AG04449 (cell line): ENCODE results near the gene CCL5.

Source experiments
- CTCF ChIA-PET: fragments of 350-600 bp; formaldehyde crosslinking; extraction: SDS; loops from one replicate; lab custom pipeline; 2021; ENCODE audit warnings: antibody characterized with exemption; lab: Yijun Ruan, JAX
- POLR2A ChIA-PET: fragments of 400-600, 350-600 bp; formaldehyde crosslinking; extraction: SDS; loops from one replicate; lab custom pipeline; 2020; ENCODE audit warnings: antibody characterized with exemption, inconsistent platforms; lab: Yijun Ruan, JAX
- DNase-seq: peaks from one replicate; pipeline ENCODE4 v3.0.0-alpha.2; 2010; ENCODE audit warnings: low read depth, low spot score
- H3K4me3 ChIP-seq: 2 replicates; pipeline ENCODE4 v1.5.1; 2011; ENCODE audit warnings: low read depth, mild to moderate bottlenecking, control low read depth, low read length
- TF ChIP-seq, protein P1 (sequence below): IDR thresholded peaks from one replicate; pipeline ENCODE4 v1.5.1; 2011; ENCODE audit warnings: mild to moderate bottlenecking, moderate library complexity, low read length, control low read depth, inconsistent platforms; ENCODE audit not compliant: insufficient read depth; ENCODE audit errors: missing control alignments

CCL5 gene

DNA sequence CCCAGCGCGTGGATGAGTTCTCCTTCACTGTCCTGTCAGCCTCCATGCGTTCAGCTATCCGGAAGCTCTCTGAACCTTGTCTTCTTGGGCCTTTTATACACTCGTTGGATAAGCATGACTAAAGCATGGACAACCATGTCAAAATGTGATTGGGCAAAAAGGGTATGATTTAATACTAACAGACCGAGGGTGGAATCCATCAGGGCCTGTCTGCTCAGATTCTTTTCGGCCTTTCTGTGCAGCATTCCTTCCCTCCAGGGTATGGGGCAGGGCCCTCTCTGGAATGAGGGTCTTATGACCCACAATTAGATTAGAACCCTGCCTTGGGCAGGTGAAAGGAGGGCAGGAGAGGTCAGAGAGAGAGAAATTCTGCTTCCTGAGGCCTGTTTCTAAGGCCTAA lies 14.0 kb upstream of the CCL5 start:
- TF ChIP-seq, protein P1, sequence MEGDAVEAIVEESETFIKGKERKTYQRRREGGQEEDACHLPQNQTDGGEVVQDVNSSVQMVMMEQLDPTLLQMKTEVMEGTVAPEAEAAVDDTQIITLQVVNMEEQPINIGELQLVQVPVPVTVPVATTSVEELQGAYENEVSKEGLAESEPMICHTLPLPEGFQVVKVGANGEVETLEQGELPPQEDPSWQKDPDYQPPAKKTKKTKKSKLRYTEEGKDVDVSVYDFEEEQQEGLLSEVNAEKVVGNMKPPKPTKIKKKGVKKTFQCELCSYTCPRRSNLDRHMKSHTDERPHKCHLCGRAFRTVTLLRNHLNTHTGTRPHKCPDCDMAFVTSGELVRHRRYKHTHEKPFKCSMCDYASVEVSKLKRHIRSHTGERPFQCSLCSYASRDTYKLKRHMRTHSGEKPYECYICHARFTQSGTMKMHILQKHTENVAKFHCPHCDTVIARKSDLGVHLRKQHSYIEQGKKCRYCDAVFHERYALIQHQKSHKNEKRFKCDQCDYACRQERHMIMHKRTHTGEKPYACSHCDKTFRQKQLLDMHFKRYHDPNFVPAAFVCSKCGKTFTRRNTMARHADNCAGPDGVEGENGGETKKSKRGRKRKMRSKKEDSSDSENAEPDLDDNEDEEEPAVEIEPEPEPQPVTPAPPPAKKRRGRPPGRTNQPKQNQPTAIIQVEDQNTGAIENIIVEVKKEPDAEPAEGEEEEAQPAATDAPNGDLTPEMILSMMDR: no peak
- CTCF ChIA-PET: no interaction called here
- H3K4me3 ChIP-seq: no peak overlapping the region
- POLR2A ChIA-PET: no interaction called here
- DNase-seq: no peak

DNA sequence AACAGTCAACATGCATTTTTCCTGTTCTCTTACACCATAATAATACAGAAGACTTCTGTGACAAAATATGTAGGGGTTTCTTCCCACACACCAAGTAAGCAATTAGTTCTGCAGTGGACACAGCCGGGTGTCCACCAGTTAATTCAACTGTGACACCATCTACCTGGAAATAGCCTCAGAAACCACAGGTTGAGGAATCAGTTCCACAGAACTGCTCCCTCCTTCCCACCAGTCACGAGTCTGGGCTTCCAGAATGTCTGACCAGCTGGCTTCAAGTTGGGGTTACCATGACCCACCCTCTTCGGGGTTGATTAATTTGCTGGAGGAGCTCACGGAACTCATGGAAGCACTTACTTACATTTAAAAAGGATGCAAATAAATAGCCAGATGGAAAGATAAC lies 13.6 kb upstream of the CCL5 start:
- ChIA-PET POLR2A (no interaction called here), CTCF (no interaction called here)

GRCh38 chr17:35892091-35893035 lies 12.2 kb upstream of the CCL5 start:
- DNase-seq: no peak
- POLR2A ChIA-PET: no interaction called here
- H3K4me3 ChIP-seq: no peak overlapping the region
- TF ChIP-seq, protein P1: no peak
- CTCF ChIA-PET: interaction anchor here (0.9 kb wide), 1 partner anchor 11 kb away, joined by 3 read pairs; no protein-coding TSS in a partner anchor

More for the DNA sequence above, 13.6 kb upstream of the CCL5 start:
- no peak overlapping the region for H3K4me3 ChIP-seq
- TF ChIP-seq, protein P1: no peak
- DNase-seq: no peak

GRCh38 chr17:35891269-35891668 lies 11.1 kb upstream of the CCL5 start:
- no peak overlapping the region for H3K4me3 ChIP-seq
- no peak for DNase-seq
- CTCF ChIA-PET: no interaction called here
- TF ChIP-seq, protein P1: no peak
- POLR2A ChIA-PET: no interaction called here

GRCh38 chr17:35890774-35891155 lies 10.6 kb upstream of the CCL5 start:
- TF ChIP-seq, protein P1: no peak
- ChIA-PET POLR2A (no interaction called here), CTCF (interaction anchor here (0.6 kb wide), 1 partner anchor 42 kb away, joined by 3 read pairs; no protein-coding TSS in a partner anchor)
- no peak for DNase-seq
- H3K4me3 ChIP-seq: no peak overlapping the region
